Pulmonary artery endothelial cell (primary cell): ENCODE measurements around the gene GLG1. TPM values are rescaled to one million over a fixed set of nuclear protein-coding genes. Genes with fewer than 3 reads are reported as not detected.
A peak's percentile ranks its signal among the peaks of the same experiment; 100 is the strongest.
"Not testable (repeated sequence)": the region's sequence is repeated elsewhere in the genome, so short reads cannot be mapped to it uniquely, and the experiment has no call there.

Experiments
- DNase-seq: peaks from one replicate; pipeline ENCODE4 v3.0.0-alpha.2; 2011; ENCODE audit warnings: low read depth, low spot score
- total RNA-seq: library from RNA; depleted of rRNA; stranded (reverse); fragments of >200 nt; gene quantifications from 2 replicates; pipeline ENCODE4 v1.2.3, GENCODE V29; 2014

The GLG1 gene
- 112 and 156 TPM in 2 replicates for total RNA-seq

GRCh38 chr16:74606521-74607309 lies at the start of gene GLG1:
Gene GLG1, minus strand, starts transcription at chr16:74607114. Its CDS starts 20 bp downstream, at chr16:74607094.
- peak; percentile 73 for DNase-seq

GRCh38 chr16:74654536-74655050 lies 47.7 kb upstream of the GLG1 start:
- no peak for DNase-seq

GRCh38 chr16:74652883-74653282 lies 46.0 kb upstream of the GLG1 start:
- not testable (repeated sequence) for DNase-seq

- no peak for DNase-seq
These were observed 45.3 kb upstream of the GLG1 start for GRCh38 chr16:74652249-74652648.

GRCh38 chr16:74651841-74652240 lies 44.9 kb upstream of the GLG1 start:
- no peak for DNase-seq

- DNase-seq, result no peak
These were observed 44.2 kb upstream of the GLG1 start for GRCh38 chr16:74650966-74651567.

- DNase-seq, result no peak
These were observed 43.1 kb upstream of the GLG1 start for GRCh38 chr16:74649839-74650504.

- no peak for DNase-seq
These were observed 35.1 kb upstream of the GLG1 start for GRCh38 chr16:74641969-74642368.

- no peak for DNase-seq
These were observed 31.0 kb upstream of the GLG1 start for GRCh38 chr16:74637742-74638453.

GRCh38 chr16:74635303-74635702 lies 28.4 kb upstream of the GLG1 start:
- no peak for DNase-seq

- DNase-seq, result no peak
These were observed 26.8 kb upstream of the GLG1 start for GRCh38 chr16:74633686-74634085.

GRCh38 chr16:74627506-74628220 lies 20.7 kb upstream of the GLG1 start:
- DNase-seq, result no peak

GRCh38 chr16:74626741-74627416 lies 20.0 kb upstream of the GLG1 start:
- DNase-seq, result no peak

GRCh38 chr16:74625500-74626350 lies 18.8 kb upstream of the GLG1 start:
- no peak for DNase-seq

GRCh38 chr16:74623839-74624235 lies 16.9 kb upstream of the GLG1 start:
- no peak for DNase-seq

- DNase-seq, result no peak
These were observed 16.4 kb upstream of the GLG1 start for GRCh38 chr16:74623214-74623838.

GRCh38 chr16:74622005-74622404 lies 15.1 kb upstream of the GLG1 start:
- no peak for DNase-seq

GRCh38 chr16:74617206-74617788 lies 10.4 kb upstream of the GLG1 start:
- no peak for DNase-seq

- no peak for DNase-seq
These were observed 4.8 kb upstream of the GLG1 start for GRCh38 chr16:74611721-74612120.
